ENCODE data around the gene CDH13. TPM values are rescaled to one million over a fixed set of nuclear protein-coding genes. Genes with fewer than 3 reads are reported as not detected.

The CDH13 gene
- total RNA-seq, 1 donor, result 102 TPM

GRCh38 chr16:82784573-82784968, 157.8 kb downstream of the CDH13 start:
- no peak overlapping the region for H3K4me3 ChIP-seq (ENCODE audit: insufficient read depth, low read length)
- no peak overlapping the region for H3K4me2 ChIP-seq (ENCODE audit: insufficient read depth, low read length)
- H3K79me2 ChIP-seq (ENCODE audit: insufficient read depth, low read length), result no peaks in the 10 kb centered on the region
- H3K4me1 ChIP-seq (ENCODE audit: insufficient read depth, low read length), result no peaks in the 10 kb centered on the region
- TF ChIP-seq CTCF (IDR thresholded peaks at IDR 0.05; ENCODE audit: extremely low read depth, low read depth, low read length), result no peak
- no peak for DNase-seq (ENCODE audit: insufficient read length, low spot score, missing footprints)
- H2AFZ ChIP-seq (ENCODE audit: low read length), result no peak overlapping the region
- no peaks in the 10 kb centered on the region for H3K36me3 ChIP-seq (ENCODE audit: insufficient read depth, low read length)
- H3K9me3 ChIP-seq (ENCODE audit: low read depth, low read length), result no peaks in the 10 kb centered on the region
- no peaks in the 10 kb centered on the region for H3K27me3 ChIP-seq (ENCODE audit: insufficient read depth, low read length)
- no peak overlapping the region for H3K27ac ChIP-seq (ENCODE audit: low read depth, low read length)
- no peaks in the 10 kb centered on the region for H4K20me1 ChIP-seq (ENCODE audit: insufficient read depth, low read length)

GRCh38 chr16:82788225-82788624, 161.5 kb downstream of the CDH13 start:
- H3K79me2 ChIP-seq (ENCODE audit: insufficient read depth, low read length), result no peaks in the 10 kb centered on the region
- H4K20me1 ChIP-seq (ENCODE audit: insufficient read depth, low read length), result no peaks in the 10 kb centered on the region
- TF ChIP-seq CTCF (IDR thresholded peaks at IDR 0.05; ENCODE audit: extremely low read depth, low read depth, low read length), result no peak
- H3K27me3 ChIP-seq (ENCODE audit: insufficient read depth, low read length), result no peaks in the 10 kb centered on the region
- no peak overlapping the region for H3K27ac ChIP-seq (ENCODE audit: low read depth, low read length)
- H3K9me3 ChIP-seq (ENCODE audit: low read depth, low read length), result no peaks in the 10 kb centered on the region
- H3K4me1 ChIP-seq (ENCODE audit: insufficient read depth, low read length), result no peaks in the 10 kb centered on the region
- no peak for DNase-seq (ENCODE audit: insufficient read length, low spot score, missing footprints)
- H3K36me3 ChIP-seq (ENCODE audit: insufficient read depth, low read length), result no peaks in the 10 kb centered on the region
- no peak overlapping the region for H3K4me2 ChIP-seq (ENCODE audit: insufficient read depth, low read length)
- no peak overlapping the region for H3K4me3 ChIP-seq (ENCODE audit: insufficient read depth, low read length)
- no peak overlapping the region for H2AFZ ChIP-seq (ENCODE audit: low read length)

GRCh38 chr16:82788919-82789318, 162.2 kb downstream of the CDH13 start:
- no peak overlapping the region for H2AFZ ChIP-seq (ENCODE audit: low read length)
- H3K79me2 ChIP-seq (ENCODE audit: insufficient read depth, low read length), result no peaks in the 10 kb centered on the region
- no peak overlapping the region for H3K27ac ChIP-seq (ENCODE audit: low read depth, low read length)
- H3K27me3 ChIP-seq (ENCODE audit: insufficient read depth, low read length), result no peaks in the 10 kb centered on the region
- H3K4me1 ChIP-seq (ENCODE audit: insufficient read depth, low read length), result no peaks in the 10 kb centered on the region
- no peaks in the 10 kb centered on the region for H3K36me3 ChIP-seq (ENCODE audit: insufficient read depth, low read length)
- H4K20me1 ChIP-seq (ENCODE audit: insufficient read depth, low read length), result no peaks in the 10 kb centered on the region
- no peak overlapping the region for H3K4me3 ChIP-seq (ENCODE audit: insufficient read depth, low read length)
- no peak for TF ChIP-seq CTCF (IDR thresholded peaks at IDR 0.05; ENCODE audit: extremely low read depth, low read depth, low read length)
- no peaks in the 10 kb centered on the region for H3K9me3 ChIP-seq (ENCODE audit: low read depth, low read length)
- no peak for DNase-seq (ENCODE audit: insufficient read length, low spot score, missing footprints)
- no peak overlapping the region for H3K4me2 ChIP-seq (ENCODE audit: insufficient read depth, low read length)

GRCh38 chr16:82792693-82793092, 165.9 kb downstream of the CDH13 start:
- no peaks in the 10 kb centered on the region for H4K20me1 ChIP-seq (ENCODE audit: insufficient read depth, low read length)
- H3K4me3 ChIP-seq (ENCODE audit: insufficient read depth, low read length), result no peak overlapping the region
- no peak overlapping the region for H3K4me2 ChIP-seq (ENCODE audit: insufficient read depth, low read length)
- no peak overlapping the region for H3K27ac ChIP-seq (ENCODE audit: low read depth, low read length)
- H3K79me2 ChIP-seq (ENCODE audit: insufficient read depth, low read length), result no peaks in the 10 kb centered on the region
- no peaks in the 10 kb centered on the region for H3K36me3 ChIP-seq (ENCODE audit: insufficient read depth, low read length)
- H3K9me3 ChIP-seq (ENCODE audit: low read depth, low read length), result no peaks in the 10 kb centered on the region
- H3K4me1 ChIP-seq (ENCODE audit: insufficient read depth, low read length), result no peaks in the 10 kb centered on the region
- H3K27me3 ChIP-seq (ENCODE audit: insufficient read depth, low read length), result no peaks in the 10 kb centered on the region
- DNase-seq (ENCODE audit: insufficient read length, low spot score, missing footprints), result no peak
- TF ChIP-seq CTCF (IDR thresholded peaks at IDR 0.05; ENCODE audit: extremely low read depth, low read depth, low read length), result no peak
- no peak overlapping the region for H2AFZ ChIP-seq (ENCODE audit: low read length)
